Nephron (organoid): ENCODE measurements around the gene HNF1A.

Experiments
- H3K27ac Mint-ChIP-seq, 3 experiments: 2 replicates each; pipeline ENCODE4 v1.8.0; 2020; ENCODE audit warnings: mixed read lengths in 3 of 3, mild to moderate bottlenecking in 2 of 3, moderate library complexity in 1 of 3
- H3K27me3 Mint-ChIP-seq: 2 replicates; pipeline ENCODE4 v1.8.0; 2021; ENCODE audit warnings: low read depth, mild to moderate bottlenecking, moderate library complexity, mixed read lengths
- H3K36me3 Mint-ChIP-seq: 2 replicates; pipeline ENCODE4 v1.8.0; 2020; ENCODE audit warnings: low read depth, mixed read lengths
- H3K4me1 Mint-ChIP-seq: 2 replicates; pipeline ENCODE4 v1.8.0; 2020; ENCODE audit warnings: mixed read lengths
- H3K4me3 Mint-ChIP-seq, 3 experiments: 2 replicates each; pipeline ENCODE4 v1.8.0; 2020; ENCODE audit warnings: mild to moderate bottlenecking in 3 of 3, mixed read lengths in 3 of 3, moderate library complexity in 2 of 3
- H3K9me3 Mint-ChIP-seq: 2 replicates; pipeline ENCODE4 v1.8.0; 2020; ENCODE audit warnings: mixed read lengths
- TF ChIP-seq, protein P1 (sequence below), 3 experiments: fragments of 200-600 bp; sonication (generic); IDR thresholded peaks; one replicate each; pipeline ENCODE4 v1.5.0; 2021; ENCODE audit warnings: antibody characterized with exemption in 3 of 3; ENCODE audit not compliant: unreplicated experiment in 3 of 3

HNF1A gene

GRCh38 chr12:120994589-120995337 is 16.4 kb downstream of the HNF1A start:
- no peak overlapping the region for H3K27ac Mint-ChIP-seq
- no peak overlapping the region for H3K4me3 Mint-ChIP-seq
- H3K36me3 Mint-ChIP-seq, result peaks cover 13% of the 10 kb centered on the region
- no peaks in the 10 kb centered on the region for H3K9me3 Mint-ChIP-seq
- H3K27me3 Mint-ChIP-seq, result peaks cover 17% of the 10 kb centered on the region
- TF ChIP-seq, protein P1, sequence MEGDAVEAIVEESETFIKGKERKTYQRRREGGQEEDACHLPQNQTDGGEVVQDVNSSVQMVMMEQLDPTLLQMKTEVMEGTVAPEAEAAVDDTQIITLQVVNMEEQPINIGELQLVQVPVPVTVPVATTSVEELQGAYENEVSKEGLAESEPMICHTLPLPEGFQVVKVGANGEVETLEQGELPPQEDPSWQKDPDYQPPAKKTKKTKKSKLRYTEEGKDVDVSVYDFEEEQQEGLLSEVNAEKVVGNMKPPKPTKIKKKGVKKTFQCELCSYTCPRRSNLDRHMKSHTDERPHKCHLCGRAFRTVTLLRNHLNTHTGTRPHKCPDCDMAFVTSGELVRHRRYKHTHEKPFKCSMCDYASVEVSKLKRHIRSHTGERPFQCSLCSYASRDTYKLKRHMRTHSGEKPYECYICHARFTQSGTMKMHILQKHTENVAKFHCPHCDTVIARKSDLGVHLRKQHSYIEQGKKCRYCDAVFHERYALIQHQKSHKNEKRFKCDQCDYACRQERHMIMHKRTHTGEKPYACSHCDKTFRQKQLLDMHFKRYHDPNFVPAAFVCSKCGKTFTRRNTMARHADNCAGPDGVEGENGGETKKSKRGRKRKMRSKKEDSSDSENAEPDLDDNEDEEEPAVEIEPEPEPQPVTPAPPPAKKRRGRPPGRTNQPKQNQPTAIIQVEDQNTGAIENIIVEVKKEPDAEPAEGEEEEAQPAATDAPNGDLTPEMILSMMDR (IDR thresholded peaks at IDR 0.05; ENCODE audit: unreplicated experiment in 3 of 3), result no peak
- peaks cover 9% of the 10 kb centered on the region for H3K4me1 Mint-ChIP-seq

GRCh38 chr12:120996133-120996746 is 17.9 kb downstream of the HNF1A start:
- H3K4me1 Mint-ChIP-seq, result peaks cover 15% of the 10 kb centered on the region
- H3K36me3 Mint-ChIP-seq, result peaks cover 13% of the 10 kb centered on the region
- no peak overlapping the region for H3K4me3 Mint-ChIP-seq
- H3K27ac Mint-ChIP-seq, result no peak overlapping the region
- peaks cover 17% of the 10 kb centered on the region for H3K27me3 Mint-ChIP-seq
- TF ChIP-seq, protein P1 (IDR thresholded peaks at IDR 0.05; ENCODE audit: unreplicated experiment in 3 of 3), result no peak
- no peaks in the 10 kb centered on the region for H3K9me3 Mint-ChIP-seq

DNA sequence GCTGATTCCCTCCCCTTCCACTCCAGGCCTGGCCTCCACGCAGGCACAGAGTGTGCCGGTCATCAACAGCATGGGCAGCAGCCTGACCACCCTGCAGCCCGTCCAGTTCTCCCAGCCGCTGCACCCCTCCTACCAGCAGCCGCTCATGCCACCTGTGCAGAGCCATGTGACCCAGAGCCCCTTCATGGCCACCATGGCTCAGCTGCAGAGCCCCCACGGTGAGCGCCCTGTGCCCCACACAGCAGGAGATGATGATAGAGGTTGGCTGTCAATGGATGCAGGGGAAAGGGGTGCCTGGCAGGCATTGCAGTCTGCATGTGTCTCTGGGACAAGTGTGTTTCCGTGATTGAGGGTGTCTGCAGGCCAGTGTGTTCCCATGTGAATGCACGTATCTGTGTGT is 19.1 kb downstream of the HNF1A start:
- Mint-ChIP-seq H3K27ac (no peak overlapping the region), H3K27me3 (peaks cover 17% of the 10 kb centered on the region), H3K4me1 (peaks cover 15% of the 10 kb centered on the region), H3K9me3 (no peaks in the 10 kb centered on the region), H3K36me3 (peaks cover 13% of the 10 kb centered on the region), H3K4me3 (no peak overlapping the region)
- TF ChIP-seq, protein P1 (IDR thresholded peaks at IDR 0.05; ENCODE audit: unreplicated experiment in 3 of 3), result no peak

GRCh38 chr12:120998435-120998834 is 20.1 kb downstream of the HNF1A start:
- TF ChIP-seq, protein P1 (IDR thresholded peaks at IDR 0.05; ENCODE audit: unreplicated experiment in 3 of 3), result no peak
- peaks cover 15% of the 10 kb centered on the region for H3K4me1 Mint-ChIP-seq
- H3K36me3 Mint-ChIP-seq, result peaks cover 17% of the 10 kb centered on the region
- H3K4me3 Mint-ChIP-seq, result no peak overlapping the region
- H3K27ac Mint-ChIP-seq, result peak overlapping the region; percentile 9 to 78 (median 57)
- no peaks in the 10 kb centered on the region for H3K9me3 Mint-ChIP-seq
- H3K27me3 Mint-ChIP-seq, result peaks cover 16% of the 10 kb centered on the region

DNA sequence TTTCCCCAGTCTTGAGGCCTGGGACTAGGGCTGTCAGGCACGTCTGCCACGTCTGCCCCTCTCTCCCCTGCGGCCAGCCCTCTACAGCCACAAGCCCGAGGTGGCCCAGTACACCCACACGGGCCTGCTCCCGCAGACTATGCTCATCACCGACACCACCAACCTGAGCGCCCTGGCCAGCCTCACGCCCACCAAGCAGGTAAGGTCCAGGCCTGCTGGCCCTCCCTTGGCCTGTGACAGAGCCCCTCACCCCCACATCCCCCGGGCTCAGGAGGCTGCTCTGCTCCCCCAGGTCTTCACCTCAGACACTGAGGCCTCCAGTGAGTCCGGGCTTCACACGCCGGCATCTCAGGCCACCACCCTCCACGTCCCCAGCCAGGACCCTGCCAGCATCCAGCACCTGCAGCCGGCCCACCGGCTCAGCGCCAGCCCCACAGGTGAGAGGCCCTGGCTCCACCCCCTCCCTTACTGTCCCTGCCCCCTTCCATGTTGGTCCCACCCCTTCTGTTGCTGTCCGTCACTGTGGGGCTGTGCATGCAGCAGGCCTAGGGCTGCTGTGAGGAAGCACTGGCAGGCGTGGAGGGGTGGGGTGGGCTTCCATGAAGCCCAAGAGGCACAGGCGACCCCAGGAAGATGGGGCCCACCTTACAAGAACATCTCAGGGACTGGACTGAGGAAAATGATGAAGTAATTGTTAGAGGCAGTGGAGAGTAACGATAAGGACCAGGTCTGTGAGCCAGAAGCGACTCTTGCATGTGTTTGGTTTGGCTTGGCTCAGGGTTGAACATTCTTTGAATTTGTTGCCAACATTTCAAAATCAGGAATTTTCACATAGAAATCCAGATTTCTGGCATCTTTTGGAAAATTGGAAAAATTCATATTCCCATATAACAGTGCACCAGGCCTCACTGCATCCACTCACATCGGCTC is 21.1 kb downstream of the HNF1A start:
- Mint-ChIP-seq H3K27ac (peak overlapping the region in 2 of 3 experiments; percentile 27 to 36), H3K4me3 (no peak overlapping the region), H3K27me3 (peaks cover 11% of the 10 kb centered on the region), H3K9me3 (no peaks in the 10 kb centered on the region), H3K36me3 (peaks cover 27% of the 10 kb centered on the region), H3K4me1 (peaks cover 15% of the 10 kb centered on the region)
- TF ChIP-seq, protein P1 (IDR thresholded peaks at IDR 0.05; ENCODE audit: unreplicated experiment in 3 of 3), result no peak
